Retina (tissue), 1 donor: ENCODE measurements around the gene WNK2.

Experiments
- DNase-seq: peaks from one replicate; pipeline ENCODE4 v3.0.0-alpha.2; 2016

WNK2 gene

DNA sequence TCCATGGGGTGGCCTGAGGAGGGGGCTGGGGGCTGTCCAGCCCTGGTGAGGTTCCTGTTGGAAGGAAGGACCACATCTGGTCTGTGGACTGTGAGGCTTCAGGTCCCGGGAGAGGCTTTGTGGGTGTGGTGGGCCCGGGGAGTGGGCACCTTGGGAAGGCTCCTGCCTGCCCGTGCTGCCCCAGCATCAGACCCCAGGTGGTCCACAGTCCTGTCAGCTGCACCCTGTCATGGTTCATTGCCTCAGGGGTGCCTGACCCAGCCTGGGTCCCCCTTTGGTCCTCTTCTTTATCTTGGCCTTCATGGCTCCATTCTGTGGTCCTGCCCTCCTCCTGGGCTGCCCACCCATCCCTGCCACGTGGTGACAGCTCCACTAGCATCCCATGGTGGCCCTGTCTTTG is 36.7 kb downstream of the WNK2 start:
- DNase-seq = no peak

DNA sequence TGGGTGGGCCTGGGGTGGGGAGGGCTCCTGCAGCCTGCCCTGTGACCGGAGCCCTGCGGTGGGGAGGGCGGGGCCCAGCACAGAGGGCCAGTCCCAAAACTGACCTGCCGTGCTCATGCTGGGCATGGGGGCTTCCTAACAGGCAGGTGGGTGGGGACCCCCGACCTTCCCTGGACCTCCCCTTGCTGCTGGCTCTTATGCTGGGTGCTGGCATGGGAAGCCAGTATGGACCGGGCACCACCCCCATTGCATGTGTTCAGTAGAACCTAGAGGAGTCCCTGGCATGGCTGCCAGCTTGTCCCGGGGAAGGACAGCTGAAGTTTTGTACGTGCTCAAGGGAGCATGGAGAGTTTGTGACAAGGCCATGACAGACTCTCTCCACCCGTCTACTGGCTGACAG is 37.1 kb downstream of the WNK2 start:
- DNase-seq = no peak

GRCh38 chr9:93222890-93223259 is 38.9 kb downstream of the WNK2 start:
- no peak for DNase-seq

DNA sequence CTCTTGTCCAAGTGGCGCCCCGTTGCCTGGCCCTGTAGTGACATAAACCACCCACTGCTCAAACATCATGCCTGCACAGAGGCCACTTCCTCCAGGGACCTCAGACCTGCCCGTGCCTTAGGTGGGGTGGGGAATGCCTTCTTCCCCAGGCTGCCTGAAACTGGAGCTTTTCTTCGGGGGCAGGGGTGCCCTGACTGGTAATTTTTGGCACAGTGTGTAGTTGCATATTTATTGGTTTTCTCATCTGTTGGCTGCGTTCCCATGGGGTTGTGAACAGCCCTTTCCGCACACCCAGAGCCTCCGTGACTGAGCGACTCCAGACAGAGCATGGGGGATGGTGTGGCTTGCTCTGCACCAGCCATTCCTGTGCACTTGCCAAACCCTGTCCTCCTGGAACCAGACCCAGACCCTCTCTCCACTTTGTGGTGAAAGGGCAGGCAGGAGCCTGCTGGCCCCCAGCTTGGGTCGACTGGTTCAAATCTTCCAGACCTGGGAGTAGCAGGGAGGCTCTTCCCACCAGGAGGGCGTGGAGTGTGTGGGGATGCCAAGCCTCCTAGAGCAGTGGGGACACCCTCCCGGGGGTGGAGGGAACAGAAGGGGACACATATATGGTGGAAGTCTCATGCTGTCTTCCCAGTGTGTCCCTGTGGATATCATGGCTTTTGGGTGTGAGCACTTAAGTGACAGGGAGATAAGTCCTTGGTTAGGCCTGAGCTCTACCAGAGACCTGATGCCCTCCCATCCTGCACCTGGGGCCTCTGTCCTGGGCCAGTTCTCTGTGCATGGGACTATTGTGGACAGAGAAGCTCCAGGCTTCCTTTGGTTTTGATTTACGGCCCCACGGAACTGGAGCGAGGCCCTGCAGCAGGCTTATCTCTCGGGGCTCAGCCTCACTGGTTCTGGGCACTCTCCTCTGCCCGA is 39.6 kb downstream of the WNK2 start:
- DNase-seq = no peak

DNA sequence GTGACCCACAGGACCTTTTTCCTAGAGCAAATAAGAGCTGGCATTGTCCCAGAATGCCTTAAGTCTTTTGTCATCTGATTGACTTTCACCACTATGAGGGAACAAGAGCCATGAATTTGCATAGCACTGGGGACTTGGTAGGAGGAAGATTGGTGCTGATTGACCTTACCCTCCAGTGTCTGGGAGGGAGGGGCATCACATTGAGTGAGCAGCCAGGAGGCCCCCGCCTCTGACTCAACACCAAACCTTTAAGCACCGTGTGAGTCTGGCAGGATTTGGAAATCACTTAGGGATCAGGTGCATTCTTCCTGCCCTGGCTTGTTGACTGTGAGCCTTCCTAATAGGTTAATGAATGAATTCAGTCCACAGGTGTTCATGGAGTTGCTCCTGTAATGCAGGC is 40.7 kb downstream of the WNK2 start:
- no peak for DNase-seq

DNA sequence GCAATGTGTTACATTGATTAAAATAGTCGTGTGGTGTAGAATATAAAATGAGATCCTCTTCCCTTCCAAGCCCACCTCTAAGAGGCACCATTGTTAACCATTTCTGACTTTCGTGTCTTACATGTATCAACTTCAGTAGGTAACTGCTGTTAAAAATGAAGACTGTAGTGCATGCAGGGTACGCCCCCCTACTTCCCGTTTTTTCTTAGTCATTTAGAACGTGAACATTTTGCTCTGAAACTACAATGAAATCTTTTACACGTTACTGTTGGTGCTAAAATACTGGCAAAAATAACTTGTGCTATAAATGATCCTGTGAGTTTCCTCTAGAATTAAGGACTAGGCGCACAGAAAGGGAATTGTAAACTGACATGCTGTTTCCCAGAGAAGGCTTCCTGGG is 41.5 kb downstream of the WNK2 start:
- DNase-seq = no peak

DNA sequence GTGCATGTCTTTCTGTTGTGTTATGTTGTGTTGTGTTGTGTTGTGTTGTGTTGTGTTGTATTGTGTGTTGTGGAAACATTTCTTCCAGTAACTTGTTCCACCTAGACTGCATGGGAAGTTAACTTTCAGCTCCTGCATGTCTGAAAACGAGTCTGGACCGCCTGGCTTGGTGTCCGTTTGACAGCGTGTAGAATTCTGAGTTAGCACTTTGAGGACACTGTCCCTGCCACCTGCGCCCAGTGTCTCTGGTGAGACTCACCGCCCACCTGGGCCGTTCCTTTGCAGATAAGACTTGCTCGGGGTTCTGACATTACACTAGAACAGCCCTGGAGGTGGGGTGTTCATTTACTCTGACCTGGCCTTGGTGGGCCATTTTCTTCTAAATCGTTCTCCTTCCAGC is 42.0 kb downstream of the WNK2 start:
- no peak for DNase-seq

DNA sequence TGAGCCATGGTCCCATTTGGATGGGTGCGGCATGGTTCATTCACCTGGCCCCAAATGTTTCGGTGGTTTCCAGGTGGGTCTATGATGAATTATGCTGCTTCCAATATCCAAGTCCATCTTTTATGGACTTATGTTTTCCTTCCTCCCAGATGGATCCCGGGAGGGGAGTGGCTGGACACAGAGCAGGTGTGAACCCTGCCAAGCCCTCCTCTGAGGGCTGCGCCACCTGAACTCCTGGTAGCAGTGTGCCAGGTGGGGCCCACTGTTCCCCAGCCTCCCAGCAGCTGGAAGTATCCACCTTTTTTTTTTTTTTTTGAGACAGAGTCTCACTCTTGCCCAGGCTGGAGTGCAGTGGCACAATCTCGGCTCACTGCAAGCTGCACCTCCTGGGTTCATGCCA is 42.9 kb downstream of the WNK2 start:
- no peak for DNase-seq

GRCh38 chr9:93228030-93228429 is 44.1 kb downstream of the WNK2 start:
- DNase-seq = no peak

GRCh38 chr9:93228453-93228852 is 44.5 kb downstream of the WNK2 start:
- DNase-seq = no peak

DNA sequence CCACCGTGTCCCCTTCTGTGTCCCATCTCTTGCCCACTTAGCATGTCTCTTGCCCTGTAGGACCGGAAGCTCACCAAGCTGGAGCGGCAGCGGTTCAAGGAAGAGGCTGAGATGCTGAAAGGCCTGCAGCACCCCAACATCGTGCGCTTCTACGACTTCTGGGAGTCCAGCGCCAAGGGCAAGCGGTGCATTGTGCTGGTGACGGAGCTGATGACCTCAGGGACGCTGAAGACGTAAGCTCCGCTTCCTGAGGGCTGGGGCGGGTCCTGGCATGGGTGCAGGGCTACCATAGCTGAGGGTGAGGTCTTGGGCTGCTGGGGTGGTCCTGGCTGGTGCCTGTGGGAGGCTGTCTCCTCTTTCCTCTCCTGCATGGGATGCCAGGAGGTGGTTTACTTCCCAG is 45.7 kb downstream of the WNK2 start:
- no peak for DNase-seq

DNA sequence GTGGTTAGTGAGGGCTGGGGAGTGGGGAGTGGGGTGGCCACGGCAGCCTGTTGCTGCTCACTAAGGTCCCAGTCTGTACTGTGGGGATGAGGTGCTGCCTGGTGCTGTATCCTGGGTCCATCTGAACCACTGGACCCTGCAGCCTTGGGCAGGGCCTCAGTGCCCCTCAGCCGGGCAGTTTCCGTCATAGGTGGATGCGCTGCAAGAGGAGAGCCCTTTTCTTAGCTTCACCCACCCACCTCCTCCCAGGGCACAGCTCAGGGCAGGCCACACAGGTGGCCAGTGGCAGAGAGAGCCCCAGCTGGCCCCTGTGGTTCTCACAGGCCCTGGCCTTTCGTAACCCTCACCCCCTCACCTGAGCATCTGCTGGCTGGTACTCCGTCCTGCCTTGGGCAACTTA is 46.2 kb downstream of the WNK2 start:
- no peak for DNase-seq

DNA sequence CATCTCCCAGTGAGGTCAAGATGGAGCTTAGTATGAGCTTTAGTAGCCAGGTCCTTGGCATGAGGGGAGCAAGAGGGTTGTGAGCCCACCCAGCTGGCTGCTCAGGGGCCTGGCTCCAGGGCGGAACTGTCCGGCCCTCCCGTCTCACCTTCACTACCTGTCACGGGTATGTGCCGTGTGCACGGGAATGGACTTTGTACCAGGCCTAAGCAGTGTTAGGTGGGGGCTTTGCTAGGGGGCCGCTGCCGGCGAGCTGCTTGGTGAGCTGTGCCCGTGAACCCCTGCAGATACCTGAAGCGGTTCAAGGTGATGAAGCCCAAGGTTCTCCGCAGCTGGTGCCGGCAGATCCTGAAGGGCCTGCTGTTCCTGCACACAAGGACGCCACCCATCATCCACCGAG is 46.7 kb downstream of the WNK2 start:
- DNase-seq = no peak

DNA sequence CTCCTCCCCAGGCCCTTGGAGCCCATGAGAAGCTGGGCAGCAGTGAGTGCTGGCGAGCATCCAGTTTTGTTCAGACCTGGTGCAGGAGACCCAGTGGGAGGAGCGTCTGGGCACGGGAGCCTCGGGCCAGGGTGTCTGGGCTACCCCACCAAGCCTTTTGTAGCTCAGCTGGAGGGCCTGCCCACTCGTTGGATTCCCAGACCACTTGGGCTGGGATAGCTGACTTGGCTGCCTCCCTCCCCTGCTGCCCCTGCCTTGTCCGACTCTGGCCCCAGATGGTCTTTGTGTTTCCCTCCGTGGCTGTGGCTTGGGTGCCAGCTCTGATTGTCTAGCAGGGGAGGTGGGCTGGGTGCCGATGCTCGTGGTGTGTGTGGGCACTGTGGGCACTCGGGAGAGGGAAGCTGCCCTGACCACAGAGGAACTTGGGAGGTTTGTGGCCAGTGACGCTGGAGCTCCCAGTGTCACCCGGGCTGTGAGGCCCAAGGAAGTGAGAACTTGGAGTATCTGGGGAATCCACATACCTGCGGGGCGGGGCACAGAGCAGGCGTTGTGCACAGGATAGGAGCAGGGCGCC is 47.3 kb downstream of the WNK2 start:
- DNase-seq = no peak

DNA sequence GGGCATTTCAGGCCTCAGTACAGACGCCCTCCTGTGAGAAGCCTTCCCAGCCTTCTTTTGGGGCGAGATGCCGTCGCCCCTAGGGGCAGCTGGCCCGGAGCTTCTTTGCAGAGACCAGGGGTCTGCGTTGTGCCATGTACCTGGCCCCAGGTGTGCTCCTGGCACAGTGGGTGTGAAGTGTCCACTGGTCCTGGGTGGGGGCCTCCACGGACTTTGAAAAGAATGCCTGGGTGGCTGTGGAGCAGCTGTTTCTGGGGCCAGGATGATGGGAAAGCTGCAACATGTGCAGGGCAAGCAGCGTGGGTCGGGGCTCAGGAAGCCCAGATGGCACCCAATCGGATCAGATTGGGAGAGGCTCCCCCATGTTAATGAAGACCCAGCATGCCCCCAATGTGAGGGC is 47.8 kb downstream of the WNK2 start:
- no peak for DNase-seq

- DNase-seq = no peak
Observed at GRCh38 chr9:93232388-93232960, 48.5 kb downstream of the WNK2 start.

GRCh38 chr9:93233033-93233432 is 49.1 kb downstream of the WNK2 start:
- DNase-seq = no peak

DNA sequence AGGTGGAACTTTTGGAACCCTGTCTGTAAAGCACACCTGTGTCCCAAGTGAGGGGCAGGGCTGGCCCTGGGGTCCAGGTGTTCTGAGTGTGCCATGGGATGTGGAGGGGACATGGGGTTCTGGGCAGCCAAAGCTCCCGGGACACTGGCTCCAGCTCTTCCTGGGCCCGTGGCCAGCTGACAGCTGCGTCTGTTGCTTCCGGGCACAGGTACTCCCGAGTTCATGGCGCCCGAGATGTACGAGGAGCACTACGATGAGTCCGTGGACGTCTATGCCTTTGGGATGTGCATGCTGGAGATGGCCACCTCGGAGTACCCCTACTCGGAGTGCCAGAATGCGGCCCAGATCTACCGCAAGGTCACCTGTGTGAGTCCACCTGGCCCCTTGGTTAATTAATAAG is 50.7 kb downstream of the WNK2 start:
- DNase-seq = no peak

DNA sequence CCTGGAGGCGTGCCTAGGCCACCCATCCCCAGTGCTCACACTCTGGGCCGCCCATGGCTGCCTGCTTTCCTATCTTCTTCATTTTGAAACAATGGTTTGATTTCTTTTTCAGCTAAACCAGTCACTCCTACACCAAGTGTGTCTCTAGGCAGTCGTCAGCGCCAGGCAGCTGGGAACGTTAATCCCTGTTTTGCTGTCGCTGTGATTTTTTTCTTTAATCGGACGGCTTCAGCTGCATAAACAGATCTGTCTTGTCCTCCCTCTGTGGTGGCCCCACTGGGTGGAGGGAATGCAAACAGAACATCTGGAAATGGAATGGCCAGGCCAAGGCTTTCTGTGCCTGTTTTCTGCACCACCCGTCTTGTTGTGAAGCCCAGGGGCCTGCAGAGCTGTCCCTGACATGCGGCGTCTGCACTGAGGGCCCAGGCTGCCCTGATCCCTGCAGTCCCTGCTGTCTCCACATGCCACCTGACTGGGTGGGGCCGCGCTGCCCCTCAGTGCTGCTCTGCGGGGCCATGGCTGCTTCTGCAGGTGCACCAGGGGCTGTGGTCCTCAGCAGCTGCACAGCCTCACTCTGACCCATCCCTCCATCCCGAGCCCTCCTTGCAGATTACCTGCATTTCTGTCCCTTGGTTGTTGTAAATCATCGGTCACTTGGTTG is 51.5 kb downstream of the WNK2 start:
- DNase-seq = no peak

DNA sequence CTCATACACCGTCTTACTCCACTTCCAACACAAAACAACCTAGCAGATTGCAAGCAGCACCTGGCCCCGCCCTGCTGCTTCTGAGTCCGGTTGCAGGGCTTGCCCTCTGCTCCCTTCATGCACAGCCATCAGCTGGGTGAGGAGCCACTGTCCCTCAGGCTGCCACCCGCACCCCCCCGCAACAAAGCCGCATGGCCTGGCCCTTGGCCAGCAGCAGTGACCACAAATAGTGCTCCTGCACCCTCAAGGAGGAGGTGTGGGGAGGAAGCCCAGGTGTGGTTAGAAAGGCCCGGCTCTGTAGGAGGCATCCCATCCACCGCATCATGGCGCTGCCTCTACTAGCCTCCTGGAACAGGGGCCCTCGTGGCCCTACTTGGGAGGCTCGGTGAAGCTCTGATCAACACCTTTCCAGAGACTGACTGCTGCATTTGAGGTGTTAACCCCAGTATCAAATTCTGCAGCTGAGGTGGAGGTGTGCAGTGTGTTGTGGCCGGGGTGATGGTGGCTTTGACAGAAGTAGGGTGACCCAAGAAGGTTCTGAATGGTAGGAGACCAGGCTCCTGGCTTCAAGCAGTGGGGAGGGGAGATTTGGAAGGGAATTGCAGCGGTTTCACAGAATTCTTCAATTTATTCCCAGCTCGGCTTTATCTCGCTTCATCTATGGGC is 52.7 kb downstream of the WNK2 start:
- DNase-seq = no peak

DNA sequence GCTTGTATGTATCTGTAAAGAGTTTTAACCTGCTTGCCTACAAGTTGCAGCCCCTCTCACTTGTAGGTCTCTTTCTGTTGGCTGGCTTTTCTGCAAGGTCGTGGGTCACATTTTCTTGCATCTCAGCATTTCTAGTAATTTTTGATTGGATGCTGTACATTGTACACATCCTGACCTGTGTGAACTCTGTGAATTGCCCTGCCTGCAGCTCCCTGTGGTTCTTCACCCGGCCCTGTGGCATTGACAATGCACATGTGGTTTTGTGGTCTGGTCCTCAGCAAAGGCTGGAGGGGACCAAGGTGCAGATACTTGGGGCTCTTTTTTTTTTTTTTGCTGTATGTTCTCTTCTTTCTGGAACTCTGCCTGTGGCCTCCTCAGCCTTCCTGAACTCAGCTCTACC is 53.6 kb downstream of the WNK2 start:
- DNase-seq = no peak

DNA sequence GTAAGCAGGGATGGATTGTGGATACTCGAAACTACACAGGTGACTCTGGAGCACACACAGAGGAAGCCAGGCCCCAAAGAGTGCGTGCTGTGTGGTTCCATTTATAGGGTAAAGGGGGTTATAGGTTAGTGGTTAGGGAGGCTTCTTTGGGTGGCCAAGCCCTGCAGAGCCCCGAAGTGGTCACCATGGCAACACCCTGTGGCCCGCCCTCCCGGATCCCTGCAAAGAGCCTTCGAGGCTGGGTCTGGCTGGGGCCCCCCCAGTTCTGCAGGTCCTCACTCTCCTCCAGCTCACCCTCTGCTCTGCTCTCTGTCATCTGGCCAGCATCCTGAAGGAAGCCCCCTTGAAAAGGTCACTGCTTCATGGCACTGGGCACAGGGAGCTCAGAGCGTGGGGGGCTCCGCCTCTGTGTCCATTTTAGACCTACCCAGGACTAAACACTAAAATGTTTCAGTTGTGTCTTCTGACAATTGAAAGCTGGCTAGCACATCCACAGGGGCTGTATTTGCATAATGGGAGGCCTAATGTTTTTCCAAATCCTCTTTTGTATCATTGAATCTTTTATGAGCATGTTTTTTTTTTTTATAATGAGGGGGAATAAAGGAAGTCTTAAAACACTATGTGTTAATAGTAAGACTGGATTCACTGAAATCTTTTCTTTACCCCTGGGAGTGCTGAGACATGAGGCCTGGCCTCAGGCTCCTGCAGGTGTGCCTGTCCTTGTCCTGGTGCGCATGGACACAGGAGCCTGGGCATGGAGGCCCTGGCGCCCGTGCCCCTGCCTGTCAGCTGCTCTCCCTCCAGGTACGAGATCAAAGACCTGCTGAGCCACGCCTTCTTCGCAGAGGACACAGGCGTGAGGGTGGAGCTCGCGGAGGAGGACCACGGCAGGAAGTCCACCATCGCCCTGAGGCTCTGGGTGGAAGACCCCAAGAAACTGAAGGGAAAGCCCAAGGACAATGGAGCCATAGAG is 55.3 kb downstream of the WNK2 start:
- no peak for DNase-seq
